Vagina (tissue), 2 donors: ENCODE results near the gene SLC51B.

Source experiments
- POLR2A ChIP-seq, 2 donors: fragments of 450-650 bp; IDR thresholded peaks; one replicate each; pipeline ENCODE4 v1.6.1; 2017; ENCODE audit warnings: antibody characterized with exemption in 2 of 2, mild to moderate bottlenecking in 2 of 2, moderate library complexity in 2 of 2
- POLR2AphosphoS5 ChIP-seq, 2 donors: sonication (generic); formaldehyde crosslinking; IDR thresholded peaks; one replicate each; pipeline ENCODE4 v1.9.0; 2017; ENCODE audit warnings: antibody characterized with exemption in 2 of 2, mild to moderate bottlenecking in 2 of 2, low read depth in 1 of 2; ENCODE audit not compliant: insufficient read depth in 1 of 2
- TF ChIP-seq, protein P1 (sequence below), 3 experiments: fragments of 450-650 bp in 2 of 3; fragments of 200-600 bp in 1 of 3; sonication (generic) in 1 of 3; IDR thresholded peaks; one replicate each; pipeline ENCODE4 v1.5.1; 2017 to 2019; ENCODE audit warnings: antibody characterized with exemption in 3 of 3, mild to moderate bottlenecking in 2 of 3, moderate library complexity in 2 of 3

DNA sequence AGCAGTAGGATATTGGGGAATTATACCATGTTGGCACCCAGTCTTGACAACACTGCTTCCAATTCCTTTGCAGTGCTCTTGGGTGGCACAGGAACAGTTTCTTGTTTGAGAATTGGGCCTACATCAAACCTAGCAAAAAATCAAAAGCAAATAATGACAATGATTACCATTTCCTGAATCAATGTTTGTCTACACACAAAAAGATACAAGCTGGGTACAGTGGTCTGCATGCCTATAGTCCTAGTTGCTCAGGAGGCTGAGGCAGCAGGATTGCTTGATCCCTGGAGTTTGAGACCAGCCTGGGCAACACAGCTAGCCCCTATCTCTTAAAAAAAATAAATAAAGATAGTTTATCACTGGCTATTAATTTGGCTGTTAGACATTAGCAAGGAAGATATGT is 23.7 kb upstream of the SLC51B start:
- TF ChIP-seq, protein P1, sequence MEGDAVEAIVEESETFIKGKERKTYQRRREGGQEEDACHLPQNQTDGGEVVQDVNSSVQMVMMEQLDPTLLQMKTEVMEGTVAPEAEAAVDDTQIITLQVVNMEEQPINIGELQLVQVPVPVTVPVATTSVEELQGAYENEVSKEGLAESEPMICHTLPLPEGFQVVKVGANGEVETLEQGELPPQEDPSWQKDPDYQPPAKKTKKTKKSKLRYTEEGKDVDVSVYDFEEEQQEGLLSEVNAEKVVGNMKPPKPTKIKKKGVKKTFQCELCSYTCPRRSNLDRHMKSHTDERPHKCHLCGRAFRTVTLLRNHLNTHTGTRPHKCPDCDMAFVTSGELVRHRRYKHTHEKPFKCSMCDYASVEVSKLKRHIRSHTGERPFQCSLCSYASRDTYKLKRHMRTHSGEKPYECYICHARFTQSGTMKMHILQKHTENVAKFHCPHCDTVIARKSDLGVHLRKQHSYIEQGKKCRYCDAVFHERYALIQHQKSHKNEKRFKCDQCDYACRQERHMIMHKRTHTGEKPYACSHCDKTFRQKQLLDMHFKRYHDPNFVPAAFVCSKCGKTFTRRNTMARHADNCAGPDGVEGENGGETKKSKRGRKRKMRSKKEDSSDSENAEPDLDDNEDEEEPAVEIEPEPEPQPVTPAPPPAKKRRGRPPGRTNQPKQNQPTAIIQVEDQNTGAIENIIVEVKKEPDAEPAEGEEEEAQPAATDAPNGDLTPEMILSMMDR (IDR thresholded peaks at IDR 0.05): no peak
- TF ChIP-seq POLR2A (IDR thresholded peaks at IDR 0.05): no peak
- no peak for TF ChIP-seq POLR2AphosphoS5 (IDR thresholded peaks at IDR 0.05; ENCODE audit: insufficient read depth in 1 of 2, low read depth in 1 of 2)
